CD4-positive, alpha-beta T cell (primary cell): ENCODE results near the gene IFIH1. TPM values are rescaled to one million over a fixed set of nuclear protein-coding genes. Genes with fewer than 3 reads are reported as not detected.

ENCODE experiments used
- ATAC-seq: fragments of 200-7000 bp; cut with Tn5 transposase; one replicate; pipeline ENCODE4 v1.10.0; 2022; ENCODE audit warnings: mild to moderate bottlenecking; ENCODE audit not compliant: poor library complexity
- CTCF ChIA-PET: fragments of 350-600 bp; sonication (Branson Sonifier 250); formaldehyde crosslinking; loops from one replicate; lab custom pipeline; 2021; ENCODE audit warnings: antibody characterized with exemption, inconsistent platforms; lab: Charles Lee
- POLR2A ChIA-PET: fragments of 350-600 bp; sonication (Branson Sonifier 250); formaldehyde crosslinking; loops from one replicate; lab custom pipeline; 2021; ENCODE audit warnings: antibody characterized with exemption, inconsistent platforms; lab: Charles Lee
- DNase-seq, 14 experiments: peaks; one replicate each; pipeline ENCODE4 v3.0.0-alpha.2; 2013 to 2020; ENCODE audit warnings: mixed read lengths in 2 of 14
- H3K27ac ChIP-seq, 2 donors: one replicate each; pipeline versions ENCODE4 v1.5.1 to v1.7.0; 2013; ENCODE audit warnings: low read length in 2 of 2, low read depth in 1 of 2, mild to moderate bottlenecking in 1 of 2
- H3K27me3 ChIP-seq, 2 experiments: 1 replicate in 1 of 2; 2 replicates in 1 of 2; pipeline versions ENCODE4 v1.6.1 to v1.7.0; 2013; ENCODE audit warnings: low read length in 2 of 2, control low read depth in 1 of 2, mild to moderate bottlenecking in 1 of 2, moderate library complexity in 1 of 2; ENCODE audit not compliant: insufficient read depth in 2 of 2, control insufficient read depth in 1 of 2
- H3K36me3 ChIP-seq: one replicate; pipeline ENCODE4 v1.6.1; 2013; ENCODE audit warnings: low read length, control low read depth; ENCODE audit not compliant: insufficient read depth
- H3K4me1 ChIP-seq: one replicate; pipeline ENCODE4 v1.6.1; 2013; ENCODE audit warnings: low read length, control low read depth; ENCODE audit not compliant: insufficient read depth
- H3K4me3 ChIP-seq: one replicate; pipeline ENCODE4 v1.5.1; 2013; ENCODE audit warnings: mild to moderate bottlenecking, low read length, moderate library complexity
- H3K9me3 ChIP-seq, 2 experiments: 1 replicate in 1 of 2; 2 replicates in 1 of 2; pipeline versions ENCODE4 v1.6.1 to v1.7.0; 2013; ENCODE audit warnings: low read length in 2 of 2, mild to moderate bottlenecking in 2 of 2, control low read depth in 1 of 2, moderate library complexity in 1 of 2; ENCODE audit not compliant: control insufficient read depth in 1 of 2, insufficient read depth in 1 of 2
- H3K27ac Mint-ChIP-seq: one replicate; pipeline ENCODE4 v1.8.0; 2020; ENCODE audit warnings: mixed read lengths
- H3K27me3 Mint-ChIP-seq: one replicate; pipeline ENCODE4 v1.8.0; 2021; ENCODE audit warnings: mixed read lengths
- H3K36me3 Mint-ChIP-seq: one replicate; pipeline ENCODE4 v1.8.0; 2021; ENCODE audit warnings: low read depth, mixed read lengths
- H3K4me1 Mint-ChIP-seq: one replicate; pipeline ENCODE4 v1.8.0; 2021; ENCODE audit warnings: low read depth, mixed read lengths
- H3K4me3 Mint-ChIP-seq: one replicate; pipeline ENCODE4 v1.8.0; 2020; ENCODE audit warnings: mild to moderate bottlenecking, mixed read lengths
- H3K9me3 Mint-ChIP-seq: one replicate; pipeline ENCODE4 v1.8.0; 2020; ENCODE audit warnings: mixed read lengths
- intact Hi-C, 2 experiments: fragments of 100-400 bp; cut with DNase I in 1 of 2; cut with micrococcal nuclease in 1 of 2; formaldehyde crosslinking; loops; one replicate each; pipeline versions ENCODE4 v1.15.1 to v1.9.0; 2023 to 2025; cut with DNase I, micrococcal nuclease
- total RNA-seq, 174 experiments: library from RNA in 2 of 174; stranded (reverse) in 2 of 174; gene quantifications; one replicate each; pipeline ENCODE4 v1.2.3 and lab custom pipeline; 2021 to 2026
- TF ChIP-seq, protein P1 (sequence below): fragments of 200-600 bp; IDR thresholded peaks from one replicate; pipeline ENCODE4 v1.8.0; 2022; ENCODE audit warnings: antibody characterized with exemption, mild to moderate bottlenecking

IFIH1 gene
- total RNA-seq, 2 experiments from 2014 or later = 31.1 to 32.1 TPM

DNA sequence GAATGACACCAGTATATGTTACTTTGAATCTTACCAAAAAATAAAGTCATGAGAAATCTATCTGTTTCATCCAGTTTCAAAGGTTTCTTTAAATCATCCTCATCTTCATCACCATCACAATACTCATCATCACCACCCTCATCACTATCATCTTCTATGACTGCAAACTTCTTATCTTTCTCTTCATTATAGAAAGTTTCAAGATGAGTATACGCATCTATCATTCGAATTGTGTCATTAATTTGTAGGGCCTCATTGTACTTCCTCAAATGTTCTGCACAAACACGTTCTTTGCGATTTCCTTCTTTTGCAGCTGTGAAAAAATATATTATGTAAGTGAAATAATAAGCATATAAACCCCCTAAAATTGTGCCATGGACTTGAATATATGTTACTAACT lies 41.1 kb downstream of the IFIH1 start:
- no peak overlapping the region for H3K27ac Mint-ChIP-seq

DNA sequence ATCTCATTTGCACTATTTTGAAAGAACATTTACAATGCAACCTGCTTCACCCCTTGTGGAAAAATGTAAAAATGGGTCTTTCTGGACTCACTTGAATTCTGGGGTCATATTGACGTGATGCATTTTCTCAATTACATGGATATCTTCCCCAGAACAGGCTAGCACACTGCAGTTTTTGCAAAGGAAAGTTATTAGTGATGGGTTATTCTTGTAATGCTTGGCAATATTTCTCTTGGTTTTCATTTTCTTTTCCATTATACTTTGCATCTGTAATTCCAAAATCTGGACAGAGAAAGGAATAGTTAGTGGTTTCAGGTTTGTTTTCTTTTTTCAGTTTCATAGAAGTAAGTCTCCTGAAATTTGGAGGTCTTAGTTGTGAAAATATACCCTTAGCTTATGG lies 50.5 kb downstream of the IFIH1 start:
- Histone ChIP-seq H3K27me3 (no peaks in the 10 kb centered on the region), H3K4me3 (no peak overlapping the region), H3K27ac (no peak overlapping the region), H3K4me1 (no peaks in the 10 kb centered on the region), H3K36me3 (peaks cover 50% of the 10 kb centered on the region), H3K9me3 (no peaks in the 10 kb centered on the region)
- intact Hi-C loops = no loop called here
- H3K4me1 Mint-ChIP-seq = no peaks in the 10 kb centered on the region
- ATAC-seq = no peak
- ChIA-PET CTCF (no interaction called here), POLR2A (no interaction called here)
- no peaks in the 10 kb centered on the region for H3K9me3 Mint-ChIP-seq
- H3K27me3 Mint-ChIP-seq = no peaks in the 10 kb centered on the region
- peaks cover 79% of the 10 kb centered on the region for H3K36me3 Mint-ChIP-seq
- TF ChIP-seq, protein P1, sequence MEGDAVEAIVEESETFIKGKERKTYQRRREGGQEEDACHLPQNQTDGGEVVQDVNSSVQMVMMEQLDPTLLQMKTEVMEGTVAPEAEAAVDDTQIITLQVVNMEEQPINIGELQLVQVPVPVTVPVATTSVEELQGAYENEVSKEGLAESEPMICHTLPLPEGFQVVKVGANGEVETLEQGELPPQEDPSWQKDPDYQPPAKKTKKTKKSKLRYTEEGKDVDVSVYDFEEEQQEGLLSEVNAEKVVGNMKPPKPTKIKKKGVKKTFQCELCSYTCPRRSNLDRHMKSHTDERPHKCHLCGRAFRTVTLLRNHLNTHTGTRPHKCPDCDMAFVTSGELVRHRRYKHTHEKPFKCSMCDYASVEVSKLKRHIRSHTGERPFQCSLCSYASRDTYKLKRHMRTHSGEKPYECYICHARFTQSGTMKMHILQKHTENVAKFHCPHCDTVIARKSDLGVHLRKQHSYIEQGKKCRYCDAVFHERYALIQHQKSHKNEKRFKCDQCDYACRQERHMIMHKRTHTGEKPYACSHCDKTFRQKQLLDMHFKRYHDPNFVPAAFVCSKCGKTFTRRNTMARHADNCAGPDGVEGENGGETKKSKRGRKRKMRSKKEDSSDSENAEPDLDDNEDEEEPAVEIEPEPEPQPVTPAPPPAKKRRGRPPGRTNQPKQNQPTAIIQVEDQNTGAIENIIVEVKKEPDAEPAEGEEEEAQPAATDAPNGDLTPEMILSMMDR = no peak
- H3K27ac Mint-ChIP-seq = no peak overlapping the region
- no peak overlapping the region for H3K4me3 Mint-ChIP-seq
- no peak for DNase-seq

More for the DNA sequence above, 41.1 kb downstream of the IFIH1 start:
- no peak overlapping the region for H3K4me3 ChIP-seq
- peaks cover 85% of the 10 kb centered on the region for H3K36me3 ChIP-seq
- intact Hi-C loops = no loop called here
- no peak for ATAC-seq
- Mint-ChIP-seq H3K4me3 (no peak overlapping the region), H3K4me1 (no peaks in the 10 kb centered on the region), H3K36me3 (peaks cover 94% of the 10 kb centered on the region), H3K9me3 (no peaks in the 10 kb centered on the region), H3K27me3 (no peaks in the 10 kb centered on the region)
- ChIA-PET CTCF (no interaction called here), POLR2A (no interaction called here)
- DNase-seq = no peak
- no peaks in the 10 kb centered on the region for H3K4me1 ChIP-seq
- no peaks in the 10 kb centered on the region for H3K27me3 ChIP-seq
- TF ChIP-seq, protein P1 = no peak
- H3K27ac ChIP-seq = no peak overlapping the region
- H3K9me3 ChIP-seq = no peaks in the 10 kb centered on the region

DNA sequence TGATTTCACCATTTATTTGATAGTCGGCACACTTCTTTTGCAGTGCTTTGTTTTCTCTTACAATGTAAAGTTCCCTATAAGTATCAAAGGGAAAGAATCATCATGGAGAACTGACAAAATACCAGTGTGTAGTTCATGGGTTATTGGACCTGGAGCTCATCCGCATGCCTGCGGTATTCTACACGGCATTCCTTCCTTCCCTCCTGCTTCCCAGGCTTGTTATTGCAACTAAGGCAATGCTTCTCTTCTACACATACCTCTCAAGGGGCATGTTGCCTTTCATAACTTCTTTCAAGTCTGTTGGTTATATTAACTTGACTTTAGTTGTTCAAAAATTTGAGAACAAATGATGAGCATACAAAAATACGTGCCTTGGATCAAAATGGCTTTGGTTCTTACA lies 51.0 kb downstream of the IFIH1 start:
- H3K4me3 Mint-ChIP-seq = no peak overlapping the region
- no peaks in the 10 kb centered on the region for H3K4me1 Mint-ChIP-seq
- H3K36me3 Mint-ChIP-seq = peaks cover 74% of the 10 kb centered on the region
- Histone ChIP-seq H3K4me3 (no peak overlapping the region), H3K9me3 (no peaks in the 10 kb centered on the region), H3K4me1 (no peaks in the 10 kb centered on the region), H3K36me3 (peaks cover 45% of the 10 kb centered on the region), H3K27ac (no peak overlapping the region), H3K27me3 (no peaks in the 10 kb centered on the region)
- H3K27ac Mint-ChIP-seq = no peak overlapping the region
- ATAC-seq = no peak
- DNase-seq = no peak
- ChIA-PET CTCF (no interaction called here), POLR2A (no interaction called here)
- no peaks in the 10 kb centered on the region for H3K9me3 Mint-ChIP-seq
- TF ChIP-seq, protein P1 = no peak
- H3K27me3 Mint-ChIP-seq = no peaks in the 10 kb centered on the region
- intact Hi-C loops = no loop called here
